Measurements from ENCODE around the gene CWC27.

DNA sequence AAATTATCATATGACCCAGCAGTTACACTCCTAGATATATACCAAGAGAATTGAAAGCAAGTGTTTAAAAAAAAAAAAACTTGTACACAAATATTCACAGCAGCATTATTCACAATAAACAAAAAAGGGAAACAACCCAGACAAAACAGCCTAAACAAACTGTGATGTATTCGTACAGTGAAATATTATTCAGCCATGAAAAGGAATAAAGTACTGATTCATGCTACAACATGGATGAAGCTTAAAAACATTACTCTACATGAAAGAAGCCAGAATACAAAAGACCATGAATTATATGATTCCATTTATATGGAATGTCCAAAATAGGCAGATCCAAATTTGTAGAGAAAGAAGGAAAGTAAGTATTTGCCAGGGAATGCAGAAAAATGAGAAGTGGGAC, 161.1 kb downstream of the CWC27 start:
- TF ChIP-seq, protein P1, sequence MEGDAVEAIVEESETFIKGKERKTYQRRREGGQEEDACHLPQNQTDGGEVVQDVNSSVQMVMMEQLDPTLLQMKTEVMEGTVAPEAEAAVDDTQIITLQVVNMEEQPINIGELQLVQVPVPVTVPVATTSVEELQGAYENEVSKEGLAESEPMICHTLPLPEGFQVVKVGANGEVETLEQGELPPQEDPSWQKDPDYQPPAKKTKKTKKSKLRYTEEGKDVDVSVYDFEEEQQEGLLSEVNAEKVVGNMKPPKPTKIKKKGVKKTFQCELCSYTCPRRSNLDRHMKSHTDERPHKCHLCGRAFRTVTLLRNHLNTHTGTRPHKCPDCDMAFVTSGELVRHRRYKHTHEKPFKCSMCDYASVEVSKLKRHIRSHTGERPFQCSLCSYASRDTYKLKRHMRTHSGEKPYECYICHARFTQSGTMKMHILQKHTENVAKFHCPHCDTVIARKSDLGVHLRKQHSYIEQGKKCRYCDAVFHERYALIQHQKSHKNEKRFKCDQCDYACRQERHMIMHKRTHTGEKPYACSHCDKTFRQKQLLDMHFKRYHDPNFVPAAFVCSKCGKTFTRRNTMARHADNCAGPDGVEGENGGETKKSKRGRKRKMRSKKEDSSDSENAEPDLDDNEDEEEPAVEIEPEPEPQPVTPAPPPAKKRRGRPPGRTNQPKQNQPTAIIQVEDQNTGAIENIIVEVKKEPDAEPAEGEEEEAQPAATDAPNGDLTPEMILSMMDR (IDR thresholded peaks at IDR 0.05): no peak
- TF ChIP-seq POLR2A (IDR thresholded peaks at IDR 0.05): no peak
- no peak for TF ChIP-seq EP300 (IDR thresholded peaks at IDR 0.05)
